H1 (cell line): ENCODE results near the gene TK1. TPM values are rescaled to one million over a fixed set of nuclear protein-coding genes. Genes with fewer than 3 reads are reported as not detected.

Experiments
- CTCF ChIA-PET: fragments of 300-600 bp; sonication (Branson Sonifier 250); formaldehyde crosslinking; loops from one replicate; lab custom pipeline; 2021; ENCODE audit not compliant: partially characterized antibody; lab: Charles Lee
- POLR2A ChIA-PET: fragments of 300-600 bp; sonication (Branson Sonifier 250); formaldehyde crosslinking; loops from one replicate; lab custom pipeline; 2021; ENCODE audit warnings: inconsistent platforms; ENCODE audit not compliant: partially characterized antibody; lab: Charles Lee
- DNase-seq, 2 experiments: peaks; one replicate each; pipeline versions ENCODE4 v3.0.0 to v3.0.0-alpha.2; 2010 to 2022; ENCODE audit warnings: low spot score in 2 of 2, low read depth in 1 of 2, mixed read lengths in 1 of 2
- FAIRE-seq: peaks from 2 replicates; lab custom pipeline; 2011; peaks lifted over from hg19 to GRCh38; lab: Jason Lieb, UNC
- H2AFZ ChIP-seq: 2 replicates; pipeline ENCODE4 v1.8.1; 2012; ENCODE audit warnings: low read length, inconsistent platforms
- H2AK5ac ChIP-seq: 2 replicates; pipeline ENCODE4 v1.6.1; 2013; ENCODE audit warnings: low read depth, low read length
- H2BK120ac ChIP-seq: replicated peaks from 2 replicates; pipeline ENCODE3; 2013; ENCODE audit warnings: low read depth, low read length, inconsistent platforms
- H2BK12ac ChIP-seq: 2 replicates; pipeline ENCODE4 v1.6.1; 2013; ENCODE audit warnings: low read depth, low read length
- H2BK15ac ChIP-seq: 2 replicates; pipeline ENCODE4 v1.6.1; 2013; ENCODE audit warnings: low read length
- H2BK20ac ChIP-seq: 2 replicates; pipeline ENCODE4 v1.6.1; 2013; ENCODE audit warnings: low read length
- H2BK5ac ChIP-seq: 2 replicates; pipeline ENCODE4 v1.6.1; 2013; ENCODE audit warnings: low read depth, low read length
- H3K14ac ChIP-seq: 2 replicates; pipeline ENCODE4 v1.6.1; 2013; ENCODE audit warnings: inconsistent platforms; ENCODE audit not compliant: insufficient read length
- H3K18ac ChIP-seq: 2 replicates; pipeline ENCODE4 v1.6.1; 2013; ENCODE audit warnings: low read length; ENCODE audit errors: extremely low read depth
- H3K23ac ChIP-seq: 2 replicates; pipeline ENCODE4 v1.6.1; 2013; ENCODE audit warnings: inconsistent platforms; ENCODE audit not compliant: insufficient read length
- H3K23me2 ChIP-seq: 2 replicates; pipeline ENCODE4 v1.6.1; 2013; ENCODE audit warnings: low read depth, low read length
- H3K27ac ChIP-seq: 2 replicates; pipeline ENCODE4 v1.6.1; 2011; ENCODE audit warnings: low read depth, low read length, inconsistent platforms
- H3K27me3 ChIP-seq, 4 experiments: replicated peaks in 1 of 4; 1 replicate in 1 of 4; 2 replicates in 3 of 4; pipeline versions ENCODE4 v1.6.1 to v1.8.1; 2011 to 2013; ENCODE audit warnings: low read length in 3 of 4, mild to moderate bottlenecking in 3 of 4, inconsistent platforms in 2 of 4, mixed read lengths in 2 of 4, moderate library complexity in 1 of 4; ENCODE audit not compliant: control insufficient read depth in 3 of 4, insufficient read depth in 3 of 4; ENCODE audit errors: extremely low read depth in 1 of 4
- H3K36me3 ChIP-seq, 4 experiments: 2 replicates each; pipeline versions ENCODE4 v1.6.1 to v1.8.1; 2011 to 2013; ENCODE audit warnings: mild to moderate bottlenecking in 4 of 4, low read length in 3 of 4, moderate library complexity in 2 of 4, control low read depth in 1 of 4, inconsistent platforms in 1 of 4; ENCODE audit not compliant: insufficient read depth in 4 of 4, control insufficient read depth in 2 of 4
- H3K4ac ChIP-seq: replicated peaks from 2 replicates; pipeline ENCODE3; 2013; ENCODE audit warnings: low read length, low read depth, mixed read lengths, inconsistent platforms; ENCODE audit not compliant: insufficient read length
- H3K4me1 ChIP-seq, 4 experiments: replicated peaks in 1 of 4; 1 replicate in 1 of 4; 2 replicates in 3 of 4; pipeline versions ENCODE4 v1.6.1 to v1.8.1; 2011 to 2013; ENCODE audit warnings: low read length in 3 of 4, inconsistent platforms in 2 of 4, mixed read lengths in 1 of 4; ENCODE audit not compliant: insufficient read depth in 4 of 4, control insufficient read depth in 3 of 4
- H3K4me2 ChIP-seq, 2 experiments: 2 replicates each; pipeline versions ENCODE4 v1.6.1 to v1.8.1; 2011 to 2013; ENCODE audit warnings: low read depth in 2 of 2, low read length in 2 of 2, control low read depth in 1 of 2, inconsistent platforms in 1 of 2, mild to moderate bottlenecking in 1 of 2; ENCODE audit not compliant: insufficient read depth in 1 of 2
- H3K4me3 ChIP-seq, 4 experiments: fragments of 200-600, 300-600 bp in 1 of 4; sonication (generic), shearing (Covaris generic), sonication (Bioruptor Twin) in 1 of 4; 2 replicates each; pipeline versions ENCODE4 v1.5.1 to v1.8.1; 2011 to 2016; ENCODE audit warnings: low read length in 4 of 4, low read depth in 3 of 4, control low read depth in 2 of 4, inconsistent platforms in 2 of 4, mild to moderate bottlenecking in 2 of 4, mixed read lengths in 1 of 4, moderate library complexity in 1 of 4; ENCODE audit not compliant: insufficient read depth in 2 of 4; ENCODE audit errors: extremely low read depth in 1 of 4
- H3K56ac ChIP-seq: replicated peaks from 2 replicates; pipeline ENCODE3; 2013; ENCODE audit warnings: low read depth, mild to moderate bottlenecking, mixed read lengths, low read length, inconsistent platforms; ENCODE audit not compliant: insufficient read length
- H3K79me1 ChIP-seq: 2 replicates; pipeline ENCODE4 v1.6.1; 2013; ENCODE audit warnings: low read depth, low read length, control low read depth
- H3K79me2 ChIP-seq, 2 experiments: 2 replicates each; pipeline versions ENCODE4 v1.6.1 to v1.8.1; 2012 to 2013; ENCODE audit warnings: low read length in 2 of 2, mild to moderate bottlenecking in 2 of 2, inconsistent platforms in 1 of 2; ENCODE audit not compliant: insufficient read depth in 2 of 2, control insufficient read depth in 1 of 2
- H3K9ac ChIP-seq, 4 experiments: replicated peaks in 1 of 4; 1 replicate in 1 of 4; 2 replicates in 3 of 4; pipeline versions ENCODE4 v1.6.1 to v1.8.1; 2011 to 2013; ENCODE audit warnings: low read depth in 3 of 4, low read length in 3 of 4, control low read depth in 2 of 4, mild to moderate bottlenecking in 2 of 4, moderate library complexity in 2 of 4, inconsistent platforms in 1 of 4; ENCODE audit errors: extremely low read depth in 1 of 4
- H3K9me3 ChIP-seq, 2 experiments: 2 replicates each; pipeline versions ENCODE4 v1.6.1 to v1.8.1; 2012 to 2013; ENCODE audit warnings: mild to moderate bottlenecking in 2 of 2, moderate library complexity in 2 of 2, control low read depth in 1 of 2, inconsistent platforms in 1 of 2, low read depth in 1 of 2, low read length in 1 of 2, mixed read lengths in 1 of 2; ENCODE audit not compliant: insufficient read depth in 2 of 2
- H4K20me1 ChIP-seq, 2 experiments: replicated peaks in 1 of 2; 2 replicates each; pipeline versions ENCODE3 to v1.8.1; 2011 to 2013; ENCODE audit warnings: inconsistent platforms in 2 of 2, low read length in 2 of 2, mild to moderate bottlenecking in 1 of 2; ENCODE audit not compliant: insufficient read depth in 2 of 2, control insufficient read depth in 1 of 2
- H4K5ac ChIP-seq: 2 replicates; pipeline ENCODE4 v1.6.1; 2013; ENCODE audit warnings: low read length, low read depth, mixed read lengths, inconsistent platforms; ENCODE audit not compliant: insufficient read length
- H4K8ac ChIP-seq: 2 replicates; pipeline ENCODE4 v1.8.0; 2013; ENCODE audit warnings: mild to moderate bottlenecking, moderate library complexity, low read length, inconsistent platforms; ENCODE audit not compliant: insufficient read depth; ENCODE audit errors: extremely low read depth
- H4K91ac ChIP-seq: replicated peaks from 2 replicates; pipeline ENCODE3; 2013; ENCODE audit warnings: low read length, mixed read lengths, inconsistent platforms; ENCODE audit not compliant: insufficient read length
- ATF2 ChIP-seq: IDR thresholded peaks from 2 replicates; pipeline ENCODE4 v1.6.1; 2012; ENCODE audit warnings: low read length, inconsistent platforms
- CTCF ChIP-seq, 3 experiments: IDR thresholded peaks; 1 replicate in 2 of 3; 2 replicates in 1 of 3; pipeline versions ENCODE4 v1.5.1 to v1.6.1; 2011; ENCODE audit warnings: low read length in 3 of 3, mild to moderate bottlenecking in 3 of 3, inconsistent platforms in 2 of 3, low read depth in 1 of 3, moderate library complexity in 1 of 3; ENCODE audit not compliant: insufficient read depth in 1 of 3; ENCODE audit errors: control extremely low read depth in 1 of 3
- PHF8 ChIP-seq: fragments of 200-600 bp; sonication (generic); conservative IDR thresholded peaks from 2 replicates; pipeline ENCODE4 v1.7.1; 2012; ENCODE audit warnings: low read depth, mild to moderate bottlenecking, inconsistent platforms, low read length, moderate library complexity
- RFX5 ChIP-seq: IDR thresholded peaks from 2 replicates; pipeline ENCODE4 v1.6.1; 2011; ENCODE audit warnings: low read depth, low read length, improper control_type of control experiment, borderline replicate concordance
- SIX5 ChIP-seq: IDR thresholded peaks from 2 replicates; pipeline ENCODE4 v1.6.1; 2011; ENCODE audit warnings: mild to moderate bottlenecking, low read depth, low read length
- WGBS, 2 experiments: shearing (Covaris generic) in 1 of 2; methylation state at CpG; one replicate each; pipeline versions ENCODE4 v1.1.6 to v1.1.7; 2013 to 2015; ENCODE audit warnings: low lambda C conversion rate in 2 of 2, mixed read lengths in 2 of 2, inconsistent platforms in 1 of 2, low coverage in 1 of 2, missing lambda C conversion rate in 1 of 2; ENCODE audit not compliant: insufficient replicate concordance in 2 of 2, insufficient coverage in 1 of 2, insufficient read length in 1 of 2; ENCODE audit errors: extremely low coverage in 1 of 2, missing lambda C conversion rate in 1 of 2; 5-methylcytosine and 5-hydroxymethylcytosine counted together
- polyA plus RNA-seq, 7 experiments: library from polyadenylated mRNA; depleted of rRNA in 3 of 7; stranded (reverse) in 5 of 7; unstranded in 2 of 7; fragments of >200 nt in 5 of 7; fragments of 200-250 nt in 2 of 7; gene quantifications; 1 replicate in 5 of 7; 2 replicates in 1 of 7; 4 replicates in 1 of 7; pipeline versions ENCODE4 v1.2.1 to v1.2.3, GENCODE V29; 2011 to 2013; ENCODE audit warnings: missing spikeins in 2 of 7, mixed read lengths in 2 of 7
- total RNA-seq: library from RNA; stranded (reverse); fragmentation: NEBNext Ultra II Directional; extraction: Animal tissue kit (Norgen Biotek cat#: 25700); gene quantifications from 2 replicates; pipeline ENCODE4 v1.2.1, GENCODE V29; 2021
- TF ChIP-seq, protein P1 (sequence below): IDR thresholded peaks from 2 replicates; pipeline ENCODE4 v1.6.1; 2011; ENCODE audit warnings: low read length, improper control_type of control experiment

The TK1 gene
- total and polyA plus RNA-seq, 2 of the 8 experiments (the other 6 are each of a cell fraction or from before 2014, with no cell fraction given), result 66.9 to 147 TPM

GRCh38 chr17:78154903-78155811 lies 31.7 kb downstream of the TK1 start:
- no peak overlapping the region for H3K14ac ChIP-seq
- no peak overlapping the region for H2BK12ac ChIP-seq
- DNase-seq, result no peak
- no peak overlapping the region for H4K8ac ChIP-seq
- H2BK20ac ChIP-seq, result no peak overlapping the region
- H2BK5ac ChIP-seq, result no peak overlapping the region
- H3K9ac ChIP-seq, result no peak overlapping the region
- no peak overlapping the region for H3K56ac ChIP-seq
- WGBS, 2 experiments, result 94% methylated on average over 11 of the region's 11 CpGs; no CpG with 5 or more reads in 1 of the 2 experiments
- no peaks in the 10 kb centered on the region for H3K79me1 ChIP-seq
- no peaks in the 10 kb centered on the region for H3K27me3 ChIP-seq
- no peak overlapping the region for H3K4me3 ChIP-seq
- no peaks in the 10 kb centered on the region for H4K20me1 ChIP-seq
- no peak overlapping the region for H4K91ac ChIP-seq
- no peak overlapping the region for H3K27ac ChIP-seq
- no peak overlapping the region for H2AFZ ChIP-seq
- no peaks in the 10 kb centered on the region for H3K9me3 ChIP-seq
- no peaks in the 10 kb centered on the region for H3K79me2 ChIP-seq
- TF ChIP-seq RFX5, result no peak
- no peak for TF ChIP-seq PHF8
- no peak for TF ChIP-seq ATF2
- TF ChIP-seq CTCF (IDR thresholded peaks at IDR 0.05; ENCODE audit: control extremely low read depth in 1 of 3, insufficient read depth in 1 of 3, low read depth in 1 of 3, low read length in 3 of 3), result no peak
- TF ChIP-seq, protein P1, sequence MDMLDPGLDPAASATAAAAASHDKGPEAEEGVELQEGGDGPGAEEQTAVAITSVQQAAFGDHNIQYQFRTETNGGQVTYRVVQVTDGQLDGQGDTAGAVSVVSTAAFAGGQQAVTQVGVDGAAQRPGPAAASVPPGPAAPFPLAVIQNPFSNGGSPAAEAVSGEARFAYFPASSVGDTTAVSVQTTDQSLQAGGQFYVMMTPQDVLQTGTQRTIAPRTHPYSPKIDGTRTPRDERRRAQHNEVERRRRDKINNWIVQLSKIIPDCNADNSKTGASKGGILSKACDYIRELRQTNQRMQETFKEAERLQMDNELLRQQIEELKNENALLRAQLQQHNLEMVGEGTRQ, result no peak
- TF ChIP-seq SIX5, result no peak
- TF ChIP-seq, all 59 proteins: peak for 0
- Histone ChIP-seq H2BK120ac (no peak overlapping the region), H3K36me3 (no peaks in the 10 kb centered on the region), H3K23ac (no peak overlapping the region), H3K23me2 (no peaks in the 10 kb centered on the region), H3K4me1 (no peaks in the 10 kb centered on the region), H2BK15ac (no peak overlapping the region), H3K18ac (no peak overlapping the region), H3K4ac (no peak overlapping the region), H3K4me2 (no peak overlapping the region), H4K5ac (no peak overlapping the region), H2AK5ac (no peak overlapping the region)
- POLR2A ChIA-PET, result no interaction called here
- CTCF ChIA-PET, result no interaction called here
- FAIRE-seq, result no peak
